Keratinocyte (primary cell): ENCODE data around the gene FBXW9.

ENCODE experiments used
- CTCF ChIP-seq, 3 experiments: IDR thresholded peaks in 1 of 3; conservative IDR thresholded peaks in 1 of 3; optimal IDR thresholded peaks in 1 of 3; 2 replicates in 2 of 3; 3 replicates in 1 of 3; pipeline versions ENCODE3 to v1.5.1; 2011; ENCODE audit warnings: low read length in 3 of 3, mild to moderate bottlenecking in 3 of 3, moderate library complexity in 2 of 3, control low read depth in 1 of 3, inconsistent platforms in 1 of 3; ENCODE audit not compliant: insufficient read depth in 2 of 3; ENCODE audit errors: extremely low read depth in 1 of 3
- EZH2 ChIP-seq: IDR thresholded peaks from one replicate; pipeline ENCODE4 v1.6.1; 2012; ENCODE audit warnings: inconsistent platforms, mild to moderate bottlenecking, low read length, moderate library complexity

- no peak for TF ChIP-seq EZH2
- no peak for TF ChIP-seq CTCF (optimal IDR thresholded peaks at IDR 0.05 in 1 of 3, IDR thresholded peaks at IDR 0.05 in 1 of 3, conservative IDR thresholded peaks at IDR 0.05 in 1 of 3; ENCODE audit: extremely low read depth in 1 of 3, insufficient read depth in 2 of 3, low read length in 3 of 3)
These were observed 7.4 kb downstream of the FBXW9 start for GRCh38 chr19:12689012-12689411.
